NCI-H187 (cell line): Measurements from ENCODE around the gene BRMS1L.
"Not testable (repeated sequence)": the region's sequence is repeated elsewhere in the genome, so short reads cannot be mapped to it uniquely, and the experiment has no call there.

ENCODE experiments used
- DNase-seq, 2 experiments: peaks; one replicate each; lab custom pipeline; 2025; lab: John Stamatoyannopoulos, UW

Gene BRMS1L, protein sequence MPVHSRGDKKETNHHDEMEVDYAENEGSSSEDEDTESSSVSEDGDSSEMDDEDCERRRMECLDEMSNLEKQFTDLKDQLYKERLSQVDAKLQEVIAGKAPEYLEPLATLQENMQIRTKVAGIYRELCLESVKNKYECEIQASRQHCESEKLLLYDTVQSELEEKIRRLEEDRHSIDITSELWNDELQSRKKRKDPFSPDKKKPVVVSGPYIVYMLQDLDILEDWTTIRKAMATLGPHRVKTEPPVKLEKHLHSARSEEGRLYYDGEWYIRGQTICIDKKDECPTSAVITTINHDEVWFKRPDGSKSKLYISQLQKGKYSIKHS

DNA sequence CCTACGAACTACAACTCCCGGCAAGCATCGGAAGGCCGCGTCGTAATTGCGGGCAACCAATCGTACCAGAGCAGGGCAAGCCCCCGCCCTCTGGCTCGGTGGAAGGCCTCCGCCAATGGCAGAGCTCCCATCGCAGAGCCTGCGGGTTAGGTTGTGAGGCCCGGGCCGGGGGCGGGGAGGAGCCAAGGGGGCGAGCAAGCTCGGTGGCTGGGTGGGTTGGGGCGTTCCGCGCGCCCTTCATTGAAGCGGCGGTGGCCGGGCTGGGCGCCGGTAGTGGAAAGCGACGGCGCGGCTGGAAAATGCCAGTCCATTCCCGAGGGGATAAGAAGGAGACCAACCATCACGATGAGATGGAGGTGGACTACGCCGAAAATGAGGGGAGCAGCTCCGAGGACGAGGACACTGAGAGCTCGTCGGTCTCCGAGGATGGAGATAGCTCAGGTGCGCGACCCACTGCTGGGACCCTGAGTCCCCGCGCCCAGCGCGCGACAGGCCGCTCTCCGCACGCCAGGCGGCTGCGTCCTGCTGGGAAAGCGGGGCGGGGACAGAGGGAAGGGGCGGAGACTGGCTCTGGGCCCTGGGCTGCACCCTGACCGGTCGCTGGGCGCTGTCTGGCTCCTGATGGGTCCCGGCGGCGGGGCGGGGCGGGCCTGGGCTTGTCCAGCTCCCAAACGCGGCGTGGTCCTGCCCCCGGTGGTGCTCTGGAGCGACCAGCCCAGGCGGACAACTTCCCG, at the start of gene BRMS1L:
BRMS1L (plus strand) TSS at position 121 of the 734 bp plus-strand sequence; CDS start at position 300, 179 bp downstream.
- DNase-seq, result peak; percentile 95 to 98

DNA sequence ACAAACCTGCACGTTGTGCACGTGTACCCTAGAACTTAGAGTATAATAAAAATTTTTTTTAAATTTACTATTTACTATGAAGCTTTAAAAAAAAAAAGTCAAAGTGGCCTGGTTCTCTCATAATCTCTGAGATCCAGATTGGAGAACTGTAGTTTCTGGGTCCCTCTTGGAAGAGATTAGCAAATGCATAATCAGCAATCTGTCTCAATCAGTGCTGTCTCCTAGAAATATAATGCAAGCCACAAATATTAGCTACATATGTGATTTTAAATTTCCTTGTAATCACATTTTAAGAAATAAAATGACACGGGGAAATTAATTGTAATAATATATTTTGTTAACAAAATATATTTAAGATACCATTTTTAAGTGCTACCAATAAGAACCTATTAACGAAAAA, 49.3 kb upstream of the BRMS1L start:
- DNase-seq, result no peak

DNA sequence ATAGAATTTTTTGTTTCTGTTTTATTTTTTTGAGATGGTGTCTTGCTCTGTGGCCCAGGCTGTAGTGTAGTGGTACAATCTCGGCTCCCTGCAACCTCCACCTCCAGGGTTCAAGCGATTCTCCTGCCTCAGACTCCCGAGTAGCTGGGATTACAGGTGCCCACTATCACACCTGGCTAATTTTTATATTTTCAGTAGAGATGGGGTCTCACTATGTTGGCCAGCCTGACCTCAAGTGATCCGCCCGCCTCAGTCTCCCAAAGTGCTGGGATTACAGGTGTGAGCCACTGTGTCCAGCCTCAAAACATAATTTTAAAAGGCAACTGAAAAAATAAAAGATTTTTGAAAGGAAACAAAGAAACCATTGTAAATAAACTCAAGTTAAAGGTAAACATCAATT, 48.6 kb upstream of the BRMS1L start:
- DNase-seq, result not testable (repeated sequence)

DNA sequence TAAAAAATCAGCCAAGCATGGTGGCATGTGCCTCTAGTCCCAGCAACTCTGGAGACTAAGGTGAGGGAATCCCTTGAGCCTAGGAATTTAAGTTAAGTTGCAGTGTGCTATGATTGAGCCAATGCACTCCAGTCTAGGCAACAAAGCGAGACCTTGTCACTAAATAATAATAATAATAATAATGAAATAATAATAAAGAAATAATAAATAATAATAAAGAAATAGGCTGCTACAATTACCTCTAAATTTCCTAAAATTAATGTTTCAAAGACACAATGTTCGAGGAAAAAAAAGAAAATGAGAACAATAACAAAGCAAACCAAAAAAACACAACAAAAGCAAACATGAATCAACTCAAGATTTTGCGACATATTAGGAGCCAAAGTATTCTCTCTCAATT, 46.8 kb upstream of the BRMS1L start:
- no peak for DNase-seq

DNA sequence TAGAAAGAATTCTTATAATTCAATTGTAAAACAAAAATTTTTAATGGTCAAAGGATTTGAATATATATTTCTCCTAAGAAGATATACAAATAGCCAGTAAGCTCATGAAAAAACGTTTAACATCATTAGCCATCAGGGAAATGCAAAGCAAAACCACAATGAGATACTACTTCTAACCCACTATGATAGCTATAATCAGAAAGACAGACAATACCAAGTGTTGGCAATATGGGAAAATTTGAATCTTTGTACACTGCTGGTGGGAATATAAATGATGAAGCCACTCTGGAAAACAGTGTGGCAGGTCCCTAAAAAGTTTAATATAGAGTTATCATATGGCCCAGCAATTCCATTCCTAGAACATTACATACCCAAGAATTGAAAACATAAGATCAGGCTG, 42.4 kb upstream of the BRMS1L start:
- DNase-seq, result no peak

DNA sequence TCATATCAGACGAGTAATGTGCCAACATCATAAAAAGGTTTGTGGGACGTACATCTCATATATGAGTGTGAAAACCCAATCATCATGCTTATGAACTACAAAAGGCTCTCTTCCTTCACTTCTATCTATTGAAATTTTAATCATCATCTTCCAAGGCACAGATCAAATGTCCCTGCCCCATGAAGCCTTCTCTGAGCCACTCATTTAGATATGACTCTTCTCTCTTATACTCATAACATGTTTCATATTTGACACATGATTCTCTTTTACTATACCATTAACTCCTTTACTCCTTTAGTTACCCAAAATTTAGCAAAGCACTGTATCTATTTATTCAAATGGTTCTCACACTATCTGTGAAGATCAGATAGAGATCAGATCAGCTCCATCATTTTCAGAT, 39.3 kb upstream of the BRMS1L start:
- no peak for DNase-seq

DNA sequence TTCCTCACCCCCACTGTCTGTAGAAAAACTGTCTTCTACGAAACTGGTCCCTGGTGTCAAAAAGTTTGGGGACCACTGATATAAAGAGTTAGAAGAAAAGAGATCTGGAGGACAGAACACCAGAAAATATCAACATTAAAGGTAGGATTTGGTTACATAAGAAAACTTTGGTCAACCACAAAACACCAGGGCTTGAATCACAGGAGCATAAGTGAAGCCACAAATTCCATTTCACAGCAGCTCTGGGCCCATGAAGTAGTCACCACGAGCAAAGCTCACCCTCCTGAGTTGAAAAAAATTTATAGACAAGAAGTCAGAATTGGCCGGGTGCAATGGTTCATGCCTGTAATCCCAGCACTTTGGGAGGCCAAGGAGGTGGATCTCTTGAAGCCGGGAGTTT, 36.5 kb upstream of the BRMS1L start:
- no peak for DNase-seq

DNA sequence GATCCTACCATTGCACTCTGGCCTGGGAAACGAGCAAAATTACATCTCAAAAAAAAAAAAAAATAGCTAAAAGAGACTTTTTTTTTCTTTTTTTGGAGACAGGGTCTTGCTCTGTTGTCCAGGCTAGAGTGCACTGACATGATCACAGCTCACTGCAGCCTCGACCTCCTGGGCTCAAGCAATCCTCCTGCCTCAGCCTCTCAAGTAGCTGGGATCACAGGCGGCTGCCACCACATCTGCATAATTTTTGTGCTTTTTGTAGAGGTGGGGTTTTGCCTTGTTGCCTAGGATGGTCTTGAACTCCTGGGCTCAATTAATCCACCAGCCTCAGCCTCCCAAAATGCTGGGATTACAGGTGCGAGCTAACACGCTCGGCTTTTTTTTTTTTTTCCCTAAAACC, 28.3 kb upstream of the BRMS1L start:
- DNase-seq, result no peak

DNA sequence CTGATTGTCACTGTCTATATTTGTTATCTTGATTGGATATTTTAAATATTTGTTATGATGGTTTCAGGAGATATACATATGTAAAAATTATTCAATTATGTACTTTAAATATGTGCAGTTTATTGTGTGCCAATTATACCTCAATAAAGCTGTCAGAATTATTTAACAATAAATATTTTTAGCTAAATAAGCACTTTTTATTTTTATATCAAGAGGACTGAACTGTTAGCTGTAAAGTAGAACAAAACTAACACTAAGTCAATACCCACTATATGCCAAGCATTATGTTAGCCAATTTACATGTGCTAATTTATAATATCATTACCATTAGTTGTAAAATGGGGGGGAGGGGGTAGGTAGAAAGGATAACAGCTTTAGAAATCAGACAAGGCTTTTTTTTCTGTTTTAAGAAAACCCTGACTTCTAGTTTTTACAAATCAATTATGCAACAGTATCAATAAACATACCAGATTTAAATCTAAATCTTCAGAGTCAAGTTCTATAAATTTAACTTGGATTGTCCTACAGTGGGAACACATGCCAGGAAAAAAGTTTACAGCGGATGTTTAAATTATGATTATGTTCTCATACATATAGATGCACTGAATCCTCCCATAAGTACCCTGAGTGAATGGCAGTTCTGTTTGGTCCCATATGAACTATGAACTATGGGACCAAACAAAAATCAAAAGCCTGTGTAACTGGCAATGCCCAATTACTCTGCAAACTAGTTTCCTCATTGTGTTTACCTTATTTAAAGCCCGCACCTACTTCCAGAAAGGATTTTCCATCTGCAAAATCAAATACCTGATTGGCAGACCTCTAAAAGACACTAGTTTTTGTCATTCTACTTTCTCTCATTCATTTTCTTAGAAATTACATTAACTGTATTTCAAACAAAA, 19.9 kb upstream of the BRMS1L start:
- DNase-seq, result no peak

DNA sequence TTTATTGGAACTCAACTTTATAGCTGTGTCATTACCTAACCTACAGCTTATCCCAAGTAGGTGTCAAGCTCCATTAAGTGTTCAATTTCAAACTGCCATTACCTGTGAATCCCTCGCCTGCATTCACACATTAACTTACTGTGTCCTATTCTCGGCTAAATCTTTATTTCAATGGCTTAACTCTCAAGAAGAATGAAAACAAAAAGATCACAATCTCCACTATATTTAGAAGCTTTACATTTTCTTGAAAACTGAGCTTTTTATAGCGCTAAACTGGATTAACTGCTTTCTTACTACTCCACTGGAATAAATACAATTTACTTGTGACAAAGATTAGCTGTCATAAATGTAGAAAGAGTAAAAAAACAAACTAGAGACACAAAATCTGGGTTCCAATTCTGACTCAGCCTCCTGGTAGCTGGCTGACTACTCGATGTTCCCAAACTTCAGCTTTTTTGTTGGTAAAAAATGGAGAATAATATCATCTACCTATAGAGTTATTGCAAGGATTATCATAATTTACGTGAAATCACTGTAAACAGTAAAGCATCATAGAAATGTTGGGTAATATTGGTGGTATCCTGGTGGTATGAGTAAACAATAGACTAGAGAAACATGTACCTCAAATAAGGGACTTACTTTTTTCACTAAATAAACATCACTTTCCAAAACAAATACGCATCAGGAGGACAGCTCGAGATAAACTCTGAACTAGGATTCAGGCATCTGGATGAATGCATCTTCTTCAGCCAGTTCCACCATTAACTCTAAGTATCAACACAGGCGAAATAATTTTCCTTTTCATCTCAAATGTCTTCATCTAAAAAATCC, 18.8 kb upstream of the BRMS1L start:
- no peak for DNase-seq

DNA sequence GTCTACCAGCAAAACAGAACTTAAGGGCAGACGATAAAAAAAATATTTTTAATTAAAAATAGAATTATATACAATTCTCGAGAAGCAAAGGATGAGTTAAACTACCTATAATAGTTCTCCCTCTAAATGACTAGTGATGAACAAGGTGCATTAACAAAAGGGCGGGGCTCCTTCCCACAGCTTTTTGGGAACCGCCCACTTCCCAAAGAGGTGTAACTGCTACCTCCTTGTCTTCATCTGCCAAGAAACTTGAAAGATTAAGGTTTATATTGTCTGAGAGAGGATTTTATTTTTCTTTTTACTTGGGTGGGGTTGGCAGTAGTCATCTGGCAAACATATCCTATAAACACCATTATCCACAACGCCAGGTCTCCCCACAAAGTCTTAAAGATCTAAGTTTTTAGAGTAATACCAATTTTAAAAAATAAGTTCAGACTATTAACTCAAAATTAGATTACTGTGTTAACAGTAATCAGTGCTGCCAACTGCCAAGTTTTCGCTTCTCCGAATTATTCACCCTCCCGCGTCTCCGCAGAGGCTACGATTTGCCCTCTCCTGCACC, 18.0 kb upstream of the BRMS1L start:
- peak in 1 of 2 experiments; percentile 21 for DNase-seq

DNA sequence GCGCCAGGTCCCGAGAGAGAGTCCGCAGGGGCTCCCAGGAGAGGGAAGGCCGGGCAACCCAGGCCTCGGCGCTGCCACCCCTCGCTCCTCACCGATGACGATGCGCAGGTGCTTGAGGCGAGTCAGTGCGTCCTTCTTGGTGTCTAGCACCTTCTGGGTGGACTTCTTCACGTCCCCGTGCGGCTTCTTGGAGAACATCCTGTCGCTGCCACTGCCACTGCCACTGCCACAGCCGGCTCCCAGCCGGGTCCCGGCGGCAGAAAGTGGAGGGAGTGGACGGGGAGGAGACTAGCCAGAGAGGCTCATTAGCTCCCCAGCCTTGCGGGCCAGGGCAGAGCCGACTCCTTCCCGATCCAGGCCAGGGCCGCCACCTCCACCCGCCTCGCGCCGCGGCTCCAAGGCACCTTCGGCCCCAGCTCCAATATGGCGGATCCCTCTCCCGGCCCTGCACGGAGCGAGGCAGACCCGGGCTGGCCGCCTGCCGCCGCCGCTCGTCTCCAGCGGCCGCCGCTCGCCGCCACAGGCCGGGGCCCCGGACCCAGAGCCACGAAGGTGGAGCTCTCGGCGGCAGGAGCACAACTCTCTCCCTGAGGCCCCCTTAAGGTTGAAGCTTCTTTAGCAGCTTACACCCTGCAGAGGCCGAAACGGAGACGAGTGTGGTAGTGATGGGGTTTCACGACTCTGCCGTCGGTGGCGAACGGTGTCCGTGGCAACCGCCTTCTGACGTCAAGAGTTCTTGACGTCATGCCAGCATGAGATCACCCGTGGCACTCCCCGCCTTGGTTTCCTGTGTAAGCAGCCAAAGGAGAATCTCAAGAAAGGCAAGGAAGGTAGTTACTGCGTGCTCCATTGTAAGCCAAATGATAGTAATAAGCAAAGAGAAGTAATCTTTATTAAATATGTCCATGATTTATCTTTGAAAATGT, 17.2 kb upstream of the BRMS1L start, which contains the start of gene RALGAPA1:
RALGAPA1 (minus strand) TSS at position 658 of the 926 bp plus-strand sequence; CDS start at position 198, 460 bp downstream.
- peak; percentile 82 to 93 for DNase-seq

DNA sequence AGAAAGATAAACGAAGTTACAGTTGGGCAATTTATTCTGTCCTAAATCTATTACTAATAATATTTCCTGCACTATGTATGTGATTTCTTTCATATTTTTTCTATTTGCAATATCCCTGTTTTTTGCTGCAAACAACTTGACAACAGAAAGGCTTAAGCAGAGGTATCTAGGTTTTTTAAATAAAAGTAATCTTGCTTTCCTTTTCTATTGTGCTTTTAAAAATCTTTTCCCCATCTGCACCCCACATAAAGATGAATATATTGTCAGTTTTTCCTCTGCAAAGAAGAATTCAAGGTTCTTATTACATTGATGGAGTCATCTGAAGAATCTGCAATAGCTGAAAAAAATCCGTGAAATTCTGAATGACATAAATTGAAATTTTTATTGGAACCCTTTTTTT, 16.5 kb upstream of the BRMS1L start:
- DNase-seq, result no peak

DNA sequence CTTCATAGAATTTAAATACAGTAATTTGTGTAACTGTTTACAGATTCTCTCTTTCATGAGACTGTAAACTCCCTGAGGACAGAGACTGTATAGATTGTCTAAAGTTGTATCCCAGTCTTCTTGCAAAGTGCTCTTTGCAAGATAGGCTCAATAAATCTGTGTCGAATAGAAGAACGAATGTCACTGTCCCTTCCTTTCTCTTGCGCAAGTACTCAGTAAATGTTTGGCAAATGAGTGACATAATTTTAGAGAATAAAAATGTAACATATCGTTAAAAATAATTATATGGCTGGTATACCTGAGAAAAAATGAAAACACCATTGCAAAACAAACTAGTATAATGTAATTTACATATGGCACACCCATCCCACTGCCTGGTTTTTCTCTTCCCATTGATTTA, 15.2 kb upstream of the BRMS1L start:
- DNase-seq, result no peak

DNA sequence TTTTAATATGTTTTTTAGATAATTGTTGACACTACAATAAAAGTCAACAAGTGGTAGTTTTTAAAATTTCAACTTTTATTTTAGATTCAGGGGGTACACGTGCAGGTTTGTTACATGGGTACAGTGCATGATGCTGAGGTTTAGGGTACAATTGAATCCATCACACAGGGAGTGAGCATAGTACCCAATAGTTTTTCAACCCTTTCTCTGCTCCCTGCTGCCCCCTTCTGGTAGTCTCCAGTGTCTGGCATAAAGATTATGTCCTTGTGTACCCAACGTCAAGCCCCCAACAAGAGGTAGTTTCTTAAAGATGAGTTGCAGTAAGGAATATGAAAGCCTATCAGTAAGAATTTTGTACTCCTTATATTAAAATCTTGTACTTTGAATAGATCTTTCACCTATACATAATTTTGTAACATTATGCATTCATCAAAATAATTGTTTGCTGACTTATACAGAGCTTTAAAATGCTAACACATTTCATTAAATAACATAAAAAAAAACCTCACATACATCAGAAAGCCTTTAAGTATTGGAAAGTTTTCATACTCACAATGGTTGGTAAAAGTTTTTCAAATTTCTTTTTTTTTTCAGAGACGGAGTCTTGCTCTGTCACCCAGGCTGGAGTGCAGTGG, 11.7 kb upstream of the BRMS1L start:
- peak; percentile 14 to 31 for DNase-seq

DNA sequence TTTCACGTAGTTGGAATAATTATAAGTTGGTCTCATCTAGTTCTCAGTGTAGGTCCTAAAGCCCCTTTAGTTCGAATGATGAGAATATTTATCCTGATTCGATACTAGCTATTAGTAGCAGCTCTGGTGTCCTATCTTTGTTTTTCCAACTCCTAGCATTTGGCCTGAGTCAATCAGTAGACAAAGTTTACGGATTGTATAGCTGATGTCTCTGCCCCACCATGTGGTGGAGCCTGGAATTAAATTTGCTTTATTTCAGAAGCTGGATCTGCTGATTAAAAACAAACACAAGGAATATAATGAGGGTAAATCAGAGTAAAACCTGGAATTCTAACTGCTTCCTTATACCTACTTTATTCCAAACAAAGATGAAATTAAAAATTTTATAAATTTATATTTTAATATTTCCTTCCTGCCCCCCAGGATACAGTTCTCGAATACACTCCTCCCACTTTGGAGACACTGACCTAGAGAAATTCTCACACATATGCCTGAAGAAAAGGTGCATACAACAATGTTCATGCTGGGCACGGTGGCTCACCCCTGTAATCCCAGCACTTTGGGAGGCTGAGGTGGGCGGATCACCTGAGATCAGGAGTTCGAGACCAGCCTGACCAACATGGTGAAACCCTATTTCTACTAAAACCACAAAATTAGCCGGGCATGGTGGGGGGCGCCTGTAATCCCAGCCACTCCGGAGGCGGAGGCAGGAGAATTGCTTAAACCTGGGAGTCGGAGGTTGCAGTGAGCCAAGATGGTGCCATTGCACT, 7.6 kb upstream of the BRMS1L start:
- peak in 1 of 2 experiments; percentile 6 for DNase-seq

DNA sequence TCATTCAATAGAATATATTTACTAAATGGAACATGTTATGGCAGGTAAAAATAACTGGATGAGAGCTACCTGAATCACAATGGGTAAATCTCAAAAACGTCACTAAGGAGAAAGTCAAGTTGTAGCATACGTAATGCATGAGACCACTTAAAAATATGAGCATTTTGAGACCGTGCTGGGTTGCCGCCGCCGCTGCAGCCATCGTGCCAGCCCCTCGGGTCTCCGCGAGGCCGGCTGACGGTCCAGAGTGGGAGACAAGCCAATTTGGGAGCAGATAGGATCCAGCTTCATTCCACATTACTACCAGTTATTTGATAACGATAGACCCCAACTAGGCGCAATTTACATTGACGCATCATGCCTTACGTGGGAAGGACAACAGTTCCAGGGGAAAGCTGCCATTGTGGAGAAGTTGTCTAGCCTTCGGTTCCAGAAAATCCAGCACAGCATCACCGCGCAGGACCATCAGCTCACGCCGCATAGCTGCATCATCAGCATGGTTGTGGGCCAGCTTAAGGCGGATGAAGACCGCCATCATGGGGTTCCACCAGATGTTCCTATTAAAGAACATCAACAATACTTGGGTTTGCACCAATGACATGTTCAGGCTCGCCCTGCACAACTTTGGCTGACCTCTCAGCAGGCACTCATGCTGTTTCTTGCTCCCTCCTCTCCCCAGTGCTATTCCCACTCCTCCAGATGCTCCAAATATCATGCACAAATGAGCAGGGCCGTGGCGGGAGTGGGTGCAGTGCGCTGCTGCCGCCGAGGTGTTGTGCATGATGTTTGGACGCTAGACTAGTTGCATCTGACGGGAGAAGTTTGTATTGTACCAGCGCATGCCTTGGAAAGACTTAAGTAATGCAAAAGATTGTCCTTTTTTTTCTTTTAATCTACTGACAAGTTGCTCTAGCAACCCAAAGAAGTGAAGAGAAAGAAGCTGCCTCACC, 6.3 kb upstream of the BRMS1L start:
- no peak for DNase-seq
